ENCODE data around the gene NEK7.
"Not testable (repeated sequence)": the region's sequence is repeated elsewhere in the genome, so short reads cannot be mapped to it uniquely, and the experiment has no call there.

Gene NEK7

GRCh38 chr1:198171667-198172540 is 15.1 kb downstream of the NEK7 start:
- no peak for DNase-seq (ENCODE audit: low spot score)

- DNase-seq (ENCODE audit: low spot score), result no peak
These were observed 17.0 kb downstream of the NEK7 start for GRCh38 chr1:198173832-198174231.

- no peak for DNase-seq (ENCODE audit: low spot score)
These were observed 17.5 kb downstream of the NEK7 start for GRCh38 chr1:198174297-198174696.

- DNase-seq (ENCODE audit: low spot score), result no peak
These were observed 18.8 kb downstream of the NEK7 start for GRCh38 chr1:198175423-198176170.

- no peak for DNase-seq (ENCODE audit: low spot score)
These were observed 19.4 kb downstream of the NEK7 start for GRCh38 chr1:198176179-198176578.

GRCh38 chr1:198177546-198177945 is 20.7 kb downstream of the NEK7 start:
- DNase-seq (ENCODE audit: low spot score), result no peak

GRCh38 chr1:198178615-198179014 is 21.8 kb downstream of the NEK7 start:
- DNase-seq (ENCODE audit: low spot score), result no peak

GRCh38 chr1:198179556-198179981 is 22.8 kb downstream of the NEK7 start:
- no peak for DNase-seq (ENCODE audit: low spot score)

GRCh38 chr1:198183605-198184004 is 26.8 kb downstream of the NEK7 start:
- DNase-seq (ENCODE audit: low spot score), result no peak

GRCh38 chr1:198184516-198184915 is 27.7 kb downstream of the NEK7 start:
- no peak for DNase-seq (ENCODE audit: low spot score)

- no peak for DNase-seq (ENCODE audit: low spot score)
These were observed 28.3 kb downstream of the NEK7 start for GRCh38 chr1:198185146-198185545.

GRCh38 chr1:198185759-198186158 is 29.0 kb downstream of the NEK7 start:
- DNase-seq (ENCODE audit: low spot score), result no peak

GRCh38 chr1:198186916-198187580 is 30.2 kb downstream of the NEK7 start:
- no peak for DNase-seq (ENCODE audit: low spot score)

GRCh38 chr1:198187973-198188588 is 31.3 kb downstream of the NEK7 start:
- no peak for DNase-seq (ENCODE audit: low spot score)

GRCh38 chr1:198191117-198191516 is 34.3 kb downstream of the NEK7 start:
- no peak for DNase-seq (ENCODE audit: low spot score)

GRCh38 chr1:198193871-198194270 is 37.1 kb downstream of the NEK7 start:
- not testable (repeated sequence) for DNase-seq (ENCODE audit: low spot score)

GRCh38 chr1:198196630-198197029 is 39.8 kb downstream of the NEK7 start:
- DNase-seq (ENCODE audit: low spot score), result no peak

- DNase-seq (ENCODE audit: low spot score), result no peak
These were observed 40.5 kb downstream of the NEK7 start for GRCh38 chr1:198197285-198197684.

GRCh38 chr1:198199105-198199504 is 42.3 kb downstream of the NEK7 start:
- no peak for DNase-seq (ENCODE audit: low spot score)

- DNase-seq (ENCODE audit: low spot score), result no peak
These were observed 45.4 kb downstream of the NEK7 start for GRCh38 chr1:198201956-198202784.

GRCh38 chr1:198203434-198203833 is 46.6 kb downstream of the NEK7 start:
- DNase-seq (ENCODE audit: low spot score), result no peak

Measured in AG08396 (cell line).